Endothelial cell (in vitro differentiated cells): ENCODE data around the gene CCDC38. TPM values are rescaled to one million over a fixed set of nuclear protein-coding genes. Genes with fewer than 3 reads are reported as not detected.
"Not testable (repeated sequence)": the region's sequence is repeated elsewhere in the genome, so short reads cannot be mapped to it uniquely, and the experiment has no call there.

ENCODE experiments used
- DNase-seq: peaks from one replicate; pipeline ENCODE4 v3.0.0; 2021; ENCODE audit warnings: low spot score
- H3K27ac Mint-ChIP-seq: one replicate; pipeline ENCODE4 v1.8.0; 2021; ENCODE audit warnings: mixed read lengths, inconsistent platforms; ENCODE audit not compliant: unreplicated experiment
- H3K27me3 Mint-ChIP-seq: one replicate; pipeline ENCODE4 v1.8.0; 2021; ENCODE audit warnings: mild to moderate bottlenecking, moderate library complexity, mixed read lengths, inconsistent platforms; ENCODE audit not compliant: unreplicated experiment
- H3K36me3 Mint-ChIP-seq: one replicate; pipeline ENCODE4 v1.8.0; 2021; ENCODE audit warnings: mild to moderate bottlenecking, low read depth, mixed read lengths, inconsistent platforms; ENCODE audit not compliant: unreplicated experiment
- H3K4me1 Mint-ChIP-seq: one replicate; pipeline ENCODE4 v1.8.0; 2021; ENCODE audit warnings: mild to moderate bottlenecking, mixed read lengths, inconsistent platforms; ENCODE audit not compliant: unreplicated experiment
- H3K4me3 Mint-ChIP-seq: one replicate; pipeline ENCODE4 v1.8.0; 2021; ENCODE audit warnings: mild to moderate bottlenecking, mixed read lengths, inconsistent platforms; ENCODE audit not compliant: unreplicated experiment
- H3K9me3 Mint-ChIP-seq: one replicate; pipeline ENCODE4 v1.8.0; 2021; ENCODE audit warnings: mixed read lengths, inconsistent platforms; ENCODE audit not compliant: unreplicated experiment
- total RNA-seq: library from RNA; stranded (reverse); fragmentation: NEBNext Ultra II Directional; extraction: Animal tissue kit (Norgen Biotek cat#: 25700); gene quantifications from one replicate; pipeline ENCODE4 v1.2.1, GENCODE V29; 2021; ENCODE audit not compliant: unreplicated experiment
- TF ChIP-seq, protein P1 (sequence below): fragments of 200-600 bp; sonication (generic); IDR thresholded peaks from one replicate; pipeline ENCODE4 v1.5.0; 2021; ENCODE audit warnings: antibody characterized with exemption; ENCODE audit not compliant: unreplicated experiment

Gene CCDC38
- total RNA-seq, 1 donor from 2014 or later, result not detected

DNA sequence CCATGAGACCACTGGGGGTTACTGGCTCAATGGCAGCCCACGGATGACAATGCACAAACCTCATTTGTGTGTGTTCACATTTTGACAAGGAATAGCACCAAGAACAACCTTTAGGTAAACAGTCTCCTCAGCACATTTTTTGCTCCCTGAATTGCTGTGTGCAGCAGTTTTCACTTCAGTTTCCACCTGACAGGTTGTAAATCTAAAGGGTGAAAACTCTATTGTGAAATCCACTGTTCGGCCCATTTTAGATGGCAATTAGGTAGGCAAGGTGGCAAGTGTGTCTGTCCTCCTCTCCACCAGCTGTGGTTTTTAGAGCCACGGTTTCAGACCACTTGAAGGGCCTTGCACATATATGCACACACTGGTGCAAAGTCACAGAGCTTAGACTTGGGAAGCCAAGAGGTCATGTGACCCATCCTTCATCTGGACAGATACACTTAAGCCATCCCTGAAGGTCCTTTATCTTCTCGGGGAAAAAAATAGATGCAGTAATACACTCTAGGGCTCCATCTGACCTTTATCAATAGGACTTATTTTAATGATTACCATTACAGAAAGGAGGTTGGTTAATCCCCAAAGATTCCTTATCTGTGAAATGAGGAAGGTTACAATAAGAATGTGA lies 30.5 kb upstream of the CCDC38 start:
- Mint-ChIP-seq H3K27ac (no peak overlapping the region), H3K4me3 (no peak overlapping the region), H3K4me1 (no peaks in the 10 kb centered on the region), H3K9me3 (no peaks in the 10 kb centered on the region), H3K27me3 (peaks cover 7% of the 10 kb centered on the region), H3K36me3 (peaks cover 5% of the 10 kb centered on the region)
- no peak for DNase-seq
- TF ChIP-seq, protein P1, sequence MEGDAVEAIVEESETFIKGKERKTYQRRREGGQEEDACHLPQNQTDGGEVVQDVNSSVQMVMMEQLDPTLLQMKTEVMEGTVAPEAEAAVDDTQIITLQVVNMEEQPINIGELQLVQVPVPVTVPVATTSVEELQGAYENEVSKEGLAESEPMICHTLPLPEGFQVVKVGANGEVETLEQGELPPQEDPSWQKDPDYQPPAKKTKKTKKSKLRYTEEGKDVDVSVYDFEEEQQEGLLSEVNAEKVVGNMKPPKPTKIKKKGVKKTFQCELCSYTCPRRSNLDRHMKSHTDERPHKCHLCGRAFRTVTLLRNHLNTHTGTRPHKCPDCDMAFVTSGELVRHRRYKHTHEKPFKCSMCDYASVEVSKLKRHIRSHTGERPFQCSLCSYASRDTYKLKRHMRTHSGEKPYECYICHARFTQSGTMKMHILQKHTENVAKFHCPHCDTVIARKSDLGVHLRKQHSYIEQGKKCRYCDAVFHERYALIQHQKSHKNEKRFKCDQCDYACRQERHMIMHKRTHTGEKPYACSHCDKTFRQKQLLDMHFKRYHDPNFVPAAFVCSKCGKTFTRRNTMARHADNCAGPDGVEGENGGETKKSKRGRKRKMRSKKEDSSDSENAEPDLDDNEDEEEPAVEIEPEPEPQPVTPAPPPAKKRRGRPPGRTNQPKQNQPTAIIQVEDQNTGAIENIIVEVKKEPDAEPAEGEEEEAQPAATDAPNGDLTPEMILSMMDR, result no peak

DNA sequence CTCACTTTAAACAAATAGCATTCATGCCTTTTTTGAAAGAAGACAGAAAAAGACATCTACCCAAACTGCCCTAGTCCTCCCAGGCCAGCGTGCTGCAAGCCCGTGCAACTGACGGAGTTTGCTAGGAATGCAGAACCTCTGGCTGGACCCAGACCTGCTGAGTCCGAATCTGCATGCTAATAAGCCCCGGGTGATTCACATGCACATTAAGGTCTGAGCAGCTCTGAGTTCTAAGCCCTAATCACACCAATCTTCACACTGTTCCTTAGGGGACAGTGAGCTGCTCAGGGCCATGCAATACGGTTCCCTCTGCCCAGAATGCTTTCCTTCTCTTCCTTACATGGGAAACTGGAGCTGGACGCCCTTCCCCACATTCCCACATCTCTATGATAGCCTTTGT lies 28.5 kb upstream of the CCDC38 start:
- peaks cover 5% of the 10 kb centered on the region for H3K36me3 Mint-ChIP-seq
- no peaks in the 10 kb centered on the region for H3K4me1 Mint-ChIP-seq
- H3K27me3 Mint-ChIP-seq, result peaks cover 8% of the 10 kb centered on the region
- H3K9me3 Mint-ChIP-seq, result no peaks in the 10 kb centered on the region
- peak overlapping the region; percentile 22 for H3K27ac Mint-ChIP-seq
- no peak overlapping the region for H3K4me3 Mint-ChIP-seq
- DNase-seq, result no peak
- TF ChIP-seq, protein P1, result no peak

GRCh38 chr12:95969116-95969515 lies 26.7 kb upstream of the CCDC38 start:
- H3K9me3 Mint-ChIP-seq, H3K27me3 Mint-ChIP-seq, H3K4me1 Mint-ChIP-seq, H3K27ac Mint-ChIP-seq, H3K4me3 Mint-ChIP-seq, H3K36me3 Mint-ChIP-seq, DNase-seq: not testable (repeated sequence)

DNA sequence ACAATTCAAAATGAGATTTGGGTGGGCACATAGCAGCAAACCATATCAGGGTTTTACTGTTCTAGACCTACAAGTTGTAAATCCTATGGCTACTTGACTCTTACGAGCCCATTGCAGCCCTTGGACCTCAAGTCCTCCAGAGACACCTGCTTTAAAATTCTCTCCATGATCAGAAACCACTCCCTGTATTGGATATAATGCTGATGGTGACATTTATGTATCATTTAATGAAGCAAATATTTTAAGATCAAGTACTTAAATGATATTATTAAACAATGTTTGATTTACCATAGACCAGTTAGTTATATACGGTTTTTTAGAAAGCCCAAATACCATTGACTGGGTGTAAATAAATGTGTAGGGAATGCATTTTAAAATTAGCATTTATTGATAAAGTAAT lies 24.9 kb upstream of the CCDC38 start:
- DNase-seq, result no peak
- peaks cover 5% of the 10 kb centered on the region for H3K27me3 Mint-ChIP-seq
- peaks cover 5% of the 10 kb centered on the region for H3K36me3 Mint-ChIP-seq
- H3K9me3 Mint-ChIP-seq, result no peaks in the 10 kb centered on the region
- no peaks in the 10 kb centered on the region for H3K4me1 Mint-ChIP-seq
- no peak overlapping the region for H3K4me3 Mint-ChIP-seq
- TF ChIP-seq, protein P1, result no peak
- H3K27ac Mint-ChIP-seq, result no peak overlapping the region

- H3K27me3 Mint-ChIP-seq, result peaks cover 3% of the 10 kb centered on the region
- no peak for DNase-seq
- H3K36me3 Mint-ChIP-seq, result peaks cover 5% of the 10 kb centered on the region
- no peak overlapping the region for H3K4me3 Mint-ChIP-seq
- TF ChIP-seq, protein P1, result no peak
- no peaks in the 10 kb centered on the region for H3K4me1 Mint-ChIP-seq
- H3K27ac Mint-ChIP-seq, result no peak overlapping the region
- no peaks in the 10 kb centered on the region for H3K9me3 Mint-ChIP-seq
These were observed 24.0 kb upstream of the CCDC38 start for GRCh38 chr12:95966287-95966870.
